ENCODE data around the gene MGP. TPM values are rescaled to one million over a fixed set of nuclear protein-coding genes. Genes with fewer than 3 reads are reported as not detected.

MGP gene
- total and polyA plus RNA-seq, 2 of the 8 experiments (the other 6 are each of a cell fraction or from before 2014, with no cell fraction given) = not detected

GRCh38 chr12:14906114-14906513, 20.5 kb upstream of the MGP start (continued):
- TF ChIP-seq CHD7 (IDR thresholded peaks at IDR 0.05; ENCODE audit: insufficient replicate concordance, low read length) (no peak), SAP30 (IDR thresholded peaks at IDR 0.05; ENCODE audit: insufficient read depth, insufficient replicate concordance, low read length) (no peak), SP1 (IDR thresholded peaks at IDR 0.05; ENCODE audit: low read depth, low read length) (no peak), SP2 (IDR thresholded peaks at IDR 0.05; ENCODE audit: low read length) (no peak), SIX5 (IDR thresholded peaks at IDR 0.05; ENCODE audit: low read depth, low read length) (no peak), TAF1 (IDR thresholded peaks at IDR 0.05; ENCODE audit: low read depth, low read length) (no peak)

All from H1 (cell line).